ENCODE data around the gene ZDHHC13. TPM values are rescaled to one million over a fixed set of nuclear protein-coding genes. Genes with fewer than 3 reads are reported as not detected.
A peak's percentile ranks its signal among the peaks of the same experiment; 100 is the strongest.

ZDHHC13 gene
- polyA plus RNA-seq, 4 donors = 5.7 to 21.7 (median 14.5) TPM

DNA sequence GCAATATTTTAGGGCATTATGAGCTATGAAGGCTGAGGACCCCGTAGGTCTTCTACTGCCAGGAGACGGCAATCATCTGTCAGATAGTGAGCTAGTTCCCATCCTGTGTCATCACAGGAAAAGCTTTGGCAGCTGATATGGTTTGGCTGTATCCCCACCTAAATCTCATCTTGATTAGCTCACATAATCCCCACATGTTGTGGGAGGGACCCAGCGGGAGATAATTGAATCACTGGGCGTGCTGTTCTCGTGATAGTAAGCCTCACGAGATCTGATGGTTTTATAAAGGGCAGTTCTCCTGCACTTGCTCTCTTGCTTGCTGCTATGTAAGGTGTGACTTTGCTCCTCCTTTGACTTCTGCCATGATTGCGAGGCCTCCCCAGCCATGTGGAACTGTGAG lies 66.7 kb downstream of the ZDHHC13 start:
- no peak overlapping the region for H3K27ac ChIP-seq (ENCODE audit: low read depth in 1 of 3, low read length in 2 of 3)
- WGBS, 3 donors = 88 to 96% (median 90%) methylated on average over 7 of the region's 7 CpGs
- no peaks in the 10 kb centered on the region for H3K27me3 ChIP-seq (ENCODE audit: control insufficient read depth in 3 of 3, insufficient read depth in 3 of 3, low read length in 3 of 3)
- no peaks in the 10 kb centered on the region for H3K9me3 ChIP-seq (ENCODE audit: control insufficient read depth in 2 of 2, insufficient read depth in 1 of 2, low read depth in 1 of 2, low read length in 1 of 2)
- no peak overlapping the region for H3K4me3 ChIP-seq (ENCODE audit: low read depth in 1 of 3, low read length in 3 of 3)
- DNase-seq = no peak
- no peaks in the 10 kb centered on the region for H3K4me1 ChIP-seq (ENCODE audit: control insufficient read depth in 3 of 3, insufficient read depth in 2 of 3, low read depth in 1 of 3, low read length in 2 of 3)
- FAIRE-seq = no peak
- H3K36me3 ChIP-seq (ENCODE audit: control insufficient read depth in 3 of 3, insufficient read depth in 2 of 3, low read depth in 1 of 3, low read length in 3 of 3) = no peaks in the 10 kb centered on the region

DNA sequence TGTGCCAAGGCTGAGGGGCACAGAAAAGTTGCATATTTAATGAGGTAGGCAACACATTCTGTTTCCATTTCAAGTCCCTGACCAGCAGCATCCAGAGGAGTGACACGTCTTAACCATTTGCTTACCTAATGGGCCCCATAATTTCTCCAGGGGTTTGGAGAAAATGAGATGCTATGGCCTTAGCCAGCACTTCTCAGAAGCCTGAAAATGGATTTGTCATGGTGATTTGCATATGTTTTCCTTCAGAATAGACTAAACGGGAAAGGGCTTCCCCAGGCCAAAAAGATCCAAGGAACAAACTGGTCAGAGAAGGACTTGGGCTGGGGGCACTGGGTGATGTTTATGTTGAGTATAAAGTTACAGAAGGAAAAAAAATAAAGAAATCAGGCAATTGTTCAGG lies 68.1 kb downstream of the ZDHHC13 start:
- Histone ChIP-seq H3K9me3 (ENCODE audit: control insufficient read depth in 2 of 2, insufficient read depth in 1 of 2, low read depth in 1 of 2, low read length in 1 of 2) (no peaks in the 10 kb centered on the region), H3K4me1 (ENCODE audit: control insufficient read depth in 3 of 3, insufficient read depth in 2 of 3, low read depth in 1 of 3, low read length in 2 of 3) (no peaks in the 10 kb centered on the region), H3K27ac (ENCODE audit: low read depth in 1 of 3, low read length in 2 of 3) (no peak overlapping the region), H3K4me3 (ENCODE audit: low read depth in 1 of 3, low read length in 3 of 3) (no peak overlapping the region), H3K27me3 (ENCODE audit: control insufficient read depth in 3 of 3, insufficient read depth in 3 of 3, low read length in 3 of 3) (no peaks in the 10 kb centered on the region), H3K36me3 (ENCODE audit: control insufficient read depth in 3 of 3, insufficient read depth in 2 of 3, low read depth in 1 of 3, low read length in 3 of 3) (no peaks in the 10 kb centered on the region)
- DNase-seq (no peak), FAIRE-seq (no peak)
- WGBS, 3 donors = 77 to 86% (median 86%) methylated on average over 2 of the region's 2 CpGs

GRCh38 chr11:19185516-19186052 lies 68.6 kb downstream of the ZDHHC13 start:
- DNase-seq (no peak), FAIRE-seq (no peak)
- 68 to 75% (median 71%) methylated on average over 6 of the region's 6 CpGs for WGBS, 3 donors
- Histone ChIP-seq H3K9me3 (ENCODE audit: control insufficient read depth in 2 of 2, insufficient read depth in 1 of 2, low read depth in 1 of 2, low read length in 1 of 2) (no peaks in the 10 kb centered on the region), H3K36me3 (ENCODE audit: control insufficient read depth in 3 of 3, insufficient read depth in 2 of 3, low read depth in 1 of 3, low read length in 3 of 3) (no peaks in the 10 kb centered on the region), H3K27me3 (ENCODE audit: control insufficient read depth in 3 of 3, insufficient read depth in 3 of 3, low read length in 3 of 3) (no peaks in the 10 kb centered on the region), H3K4me1 (ENCODE audit: control insufficient read depth in 3 of 3, insufficient read depth in 2 of 3, low read depth in 1 of 3, low read length in 2 of 3) (no peaks in the 10 kb centered on the region), H3K27ac (ENCODE audit: low read depth in 1 of 3, low read length in 2 of 3) (no peak overlapping the region), H3K4me3 (ENCODE audit: low read depth in 1 of 3, low read length in 3 of 3) (no peak overlapping the region)

DNA sequence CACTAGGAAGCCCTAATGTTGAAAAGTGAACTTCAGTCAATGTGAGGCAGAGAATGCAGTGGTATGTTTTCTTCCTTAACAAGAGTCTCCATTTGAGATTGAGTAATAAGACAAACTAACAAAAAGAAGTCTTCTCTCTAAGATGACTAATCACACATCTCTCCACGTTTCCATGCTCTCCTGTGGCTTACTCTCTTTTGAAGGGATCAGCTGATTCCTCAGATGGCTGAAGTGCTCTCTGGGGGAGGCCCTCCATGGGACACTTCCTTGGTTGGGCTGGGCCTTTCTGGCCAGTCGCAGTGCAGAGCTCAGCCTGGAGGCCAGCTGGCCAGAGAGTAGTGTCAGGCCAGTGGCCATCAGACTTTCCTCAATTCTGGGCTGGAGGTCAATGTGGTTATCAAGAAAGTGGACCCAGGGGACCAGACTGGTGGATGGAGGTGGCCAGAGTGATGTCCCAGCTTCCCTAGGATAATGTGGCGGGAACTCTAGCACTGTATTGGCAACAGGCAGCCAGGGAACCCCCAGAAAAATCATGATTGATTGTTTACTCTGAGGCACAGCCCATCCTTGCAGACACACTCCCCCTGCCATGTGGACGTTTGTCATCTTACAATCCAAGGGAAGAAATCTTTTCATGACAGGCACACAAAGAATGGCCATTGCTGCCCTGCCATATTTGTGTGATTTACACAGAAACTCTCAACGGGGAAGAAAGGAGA lies 70.3 kb downstream of the ZDHHC13 start:
- Histone ChIP-seq H3K27me3 (ENCODE audit: control insufficient read depth in 3 of 3, insufficient read depth in 3 of 3, low read length in 3 of 3) (no peaks in the 10 kb centered on the region), H3K4me3 (ENCODE audit: low read depth in 1 of 3, low read length in 3 of 3) (no peak overlapping the region), H3K36me3 (ENCODE audit: control insufficient read depth in 3 of 3, insufficient read depth in 2 of 3, low read depth in 1 of 3, low read length in 3 of 3) (no peaks in the 10 kb centered on the region), H3K9me3 (ENCODE audit: control insufficient read depth in 2 of 2, insufficient read depth in 1 of 2, low read depth in 1 of 2, low read length in 1 of 2) (no peaks in the 10 kb centered on the region), H3K27ac (ENCODE audit: low read depth in 1 of 3, low read length in 2 of 3) (no peak overlapping the region), H3K4me1 (ENCODE audit: control insufficient read depth in 3 of 3, insufficient read depth in 2 of 3, low read depth in 1 of 3, low read length in 2 of 3) (peaks cover 0 to 8% (median 3%) of the 10 kb centered on the region in 3 donors)
- WGBS, 3 donors = 57 to 80% (median 74%) methylated on average over 5 of the region's 5 CpGs
- no peak for FAIRE-seq
- DNase-seq = no peak

DNA sequence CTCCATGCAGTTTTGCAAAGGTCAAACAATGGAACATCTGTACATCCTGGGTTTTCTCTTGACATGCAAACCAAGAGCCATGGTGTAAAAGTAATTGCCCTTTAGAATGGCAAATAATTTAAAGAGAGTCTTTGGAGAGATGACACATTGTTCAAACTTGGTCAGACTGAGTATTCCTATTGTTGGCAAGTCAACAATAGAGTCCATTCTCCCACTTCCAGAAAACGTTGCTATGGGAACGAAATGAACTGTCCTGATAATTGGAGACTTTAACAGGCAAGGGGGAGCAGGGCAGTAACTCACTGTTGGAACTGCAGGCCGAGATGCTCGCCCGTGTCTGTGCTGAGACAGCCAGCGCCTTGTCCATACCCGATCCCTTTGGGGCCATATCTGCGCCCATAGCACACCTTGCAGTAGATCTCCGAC lies 70.9 kb downstream of the ZDHHC13 start:
- FAIRE-seq = no peak
- Histone ChIP-seq H3K27me3 (ENCODE audit: control insufficient read depth in 3 of 3, insufficient read depth in 3 of 3, low read length in 3 of 3) (no peaks in the 10 kb centered on the region), H3K27ac (ENCODE audit: low read depth in 1 of 3, low read length in 2 of 3) (no peak overlapping the region), H3K9me3 (ENCODE audit: control insufficient read depth in 2 of 2, insufficient read depth in 1 of 2, low read depth in 1 of 2, low read length in 1 of 2) (no peaks in the 10 kb centered on the region), H3K4me3 (ENCODE audit: low read depth in 1 of 3, low read length in 3 of 3) (no peak overlapping the region), H3K4me1 (ENCODE audit: control insufficient read depth in 3 of 3, insufficient read depth in 2 of 3, low read depth in 1 of 3, low read length in 2 of 3) (peaks cover 0 to 9% (median 3%) of the 10 kb centered on the region in 3 donors), H3K36me3 (ENCODE audit: control insufficient read depth in 3 of 3, insufficient read depth in 2 of 3, low read depth in 1 of 3, low read length in 3 of 3) (no peaks in the 10 kb centered on the region)
- WGBS, 3 donors = 90 to 95% (median 94%) methylated on average over 9 of the region's 9 CpGs
- DNase-seq = no peak

- peak; percentile 78 to 83 for DNase-seq
Observed at GRCh38 chr11:19191530-19192169, 74.7 kb downstream of the ZDHHC13 start.

GRCh38 chr11:19193916-19194315 lies 76.9 kb downstream of the ZDHHC13 start:
- Histone ChIP-seq H3K36me3 (ENCODE audit: control insufficient read depth in 3 of 3, insufficient read depth in 2 of 3, low read depth in 1 of 3, low read length in 3 of 3) (no peaks in the 10 kb centered on the region), H3K27ac (ENCODE audit: low read depth in 1 of 3, low read length in 2 of 3) (no peak overlapping the region), H3K9me3 (ENCODE audit: control insufficient read depth in 2 of 2, insufficient read depth in 1 of 2, low read depth in 1 of 2, low read length in 1 of 2) (no peaks in the 10 kb centered on the region), H3K4me1 (ENCODE audit: control insufficient read depth in 3 of 3, insufficient read depth in 2 of 3, low read depth in 1 of 3, low read length in 2 of 3) (peaks cover 0 to 14% (median 3%) of the 10 kb centered on the region in 3 donors), H3K4me3 (ENCODE audit: low read depth in 1 of 3, low read length in 3 of 3) (no peak overlapping the region), H3K27me3 (ENCODE audit: control insufficient read depth in 3 of 3, insufficient read depth in 3 of 3, low read length in 3 of 3) (no peaks in the 10 kb centered on the region)
- 55 to 71% (median 70%) methylated on average over 2 of the region's 2 CpGs for WGBS, 3 donors
- peak in 1 of 2 donors; percentile 33 for DNase-seq
- FAIRE-seq = no peak

More at GRCh38 chr11:19191530-19192169, 74.7 kb downstream of the ZDHHC13 start:
- H3K27me3 ChIP-seq (ENCODE audit: control insufficient read depth in 3 of 3, insufficient read depth in 3 of 3, low read length in 3 of 3) = no peaks in the 10 kb centered on the region
- no peak overlapping the region for H3K27ac ChIP-seq (ENCODE audit: low read depth in 1 of 3, low read length in 2 of 3)
- H3K36me3 ChIP-seq (ENCODE audit: control insufficient read depth in 3 of 3, insufficient read depth in 2 of 3, low read depth in 1 of 3, low read length in 3 of 3) = no peaks in the 10 kb centered on the region
- H3K4me1 ChIP-seq (ENCODE audit: control insufficient read depth in 3 of 3, insufficient read depth in 2 of 3, low read depth in 1 of 3, low read length in 2 of 3) = peaks cover 0 to 9% (median 3%) of the 10 kb centered on the region in 3 donors
- no peak overlapping the region for H3K4me3 ChIP-seq (ENCODE audit: low read depth in 1 of 3, low read length in 3 of 3)
- FAIRE-seq = no peak
- 55 to 74% (median 55%) methylated on average over 7 of the region's 7 CpGs for WGBS, 3 donors
- H3K9me3 ChIP-seq (ENCODE audit: control insufficient read depth in 2 of 2, insufficient read depth in 1 of 2, low read depth in 1 of 2, low read length in 1 of 2) = no peaks in the 10 kb centered on the region

- WGBS, 3 donors = 90 to 91% (median 91%) methylated on average over 4 of the region's 4 CpGs
- H3K27me3 ChIP-seq (ENCODE audit: control insufficient read depth in 3 of 3, insufficient read depth in 3 of 3, low read length in 3 of 3) = no peaks in the 10 kb centered on the region
- no peaks in the 10 kb centered on the region for H3K36me3 ChIP-seq (ENCODE audit: control insufficient read depth in 3 of 3, insufficient read depth in 2 of 3, low read depth in 1 of 3, low read length in 3 of 3)
- DNase-seq = no peak
- H3K4me1 ChIP-seq (ENCODE audit: control insufficient read depth in 3 of 3, insufficient read depth in 2 of 3, low read depth in 1 of 3, low read length in 2 of 3) = peaks cover 0 to 23% (median 3%) of the 10 kb centered on the region in 3 donors
- H3K27ac ChIP-seq (ENCODE audit: low read depth in 1 of 3, low read length in 2 of 3) = no peak overlapping the region
- H3K4me3 ChIP-seq (ENCODE audit: low read depth in 1 of 3, low read length in 3 of 3) = no peak overlapping the region
- no peaks in the 10 kb centered on the region for H3K9me3 ChIP-seq (ENCODE audit: control insufficient read depth in 2 of 2, insufficient read depth in 1 of 2, low read depth in 1 of 2, low read length in 1 of 2)
- FAIRE-seq = no peak
Observed at GRCh38 chr11:19194620-19195308, 77.8 kb downstream of the ZDHHC13 start.
